H1 (cell line): ENCODE results near the gene BTG2. TPM values are rescaled to one million over a fixed set of nuclear protein-coding genes. Genes with fewer than 3 reads are reported as not detected.

Source experiments
- CHD7 ChIP-seq: fragments of 300-600 bp; sonication (generic); IDR thresholded peaks from 2 replicates; pipeline ENCODE4 v1.7.1; 2012; ENCODE audit warnings: low read length, moderate library complexity, mild to moderate bottlenecking, inconsistent platforms; ENCODE audit not compliant: insufficient replicate concordance
- CTBP2 ChIP-seq: IDR thresholded peaks from 2 replicates; pipeline ENCODE4 v1.7.0; 2011; ENCODE audit warnings: borderline replicate concordance, mild to moderate bottlenecking, moderate library complexity, mixed read lengths, low read length; ENCODE audit not compliant: insufficient read depth, insufficient read length
- RAD21 ChIP-seq, 2 experiments: IDR thresholded peaks in 1 of 2; conservative IDR thresholded peaks in 1 of 2; 2 replicates each; pipeline ENCODE4 v1.6.1; 2011; ENCODE audit warnings: low read depth in 2 of 2, low read length in 2 of 2, improper control_type of control experiment in 1 of 2, inconsistent platforms in 1 of 2, mild to moderate bottlenecking in 1 of 2, moderate library complexity in 1 of 2
- RBBP5 ChIP-seq: IDR thresholded peaks from 2 replicates; pipeline ENCODE4 v1.7.1; 2012; ENCODE audit warnings: low read depth, mild to moderate bottlenecking, inconsistent platforms, low read length, moderate library complexity, borderline replicate concordance
- ZNF274 ChIP-seq: IDR thresholded peaks from 2 replicates; pipeline ENCODE4 v1.7.0; 2012; ENCODE audit warnings: low read length, borderline replicate concordance; ENCODE audit errors: extremely low read depth
- polyA plus RNA-seq, 7 experiments: library from polyadenylated mRNA; depleted of rRNA in 3 of 7; stranded (reverse) in 5 of 7; unstranded in 2 of 7; fragments of >200 nt in 5 of 7; fragments of 200-250 nt in 2 of 7; gene quantifications; 1 replicate in 5 of 7; 2 replicates in 1 of 7; 4 replicates in 1 of 7; pipeline versions ENCODE4 v1.2.1 to v1.2.3, GENCODE V29; 2011 to 2013; ENCODE audit warnings: missing spikeins in 2 of 7, mixed read lengths in 2 of 7
- total RNA-seq: library from RNA; stranded (reverse); fragmentation: NEBNext Ultra II Directional; extraction: Animal tissue kit (Norgen Biotek cat#: 25700); gene quantifications from 2 replicates; pipeline ENCODE4 v1.2.1, GENCODE V29; 2021

BTG2 gene
- total and polyA plus RNA-seq, 2 of the 8 experiments (the other 6 are each of a cell fraction or from before 2014, with no cell fraction given) = 4.8 to 11.0 TPM

- TF ChIP-seq RAD21 (IDR thresholded peaks at IDR 0.05 in 1 of 2, conservative IDR thresholded peaks at IDR 0.05 in 1 of 2; ENCODE audit: low read depth in 2 of 2, low read length in 2 of 2) = no peak
- no peak for TF ChIP-seq RBBP5
- no peak for TF ChIP-seq CHD7
- TF ChIP-seq ZNF274 = no peak
- no peak for TF ChIP-seq CTBP2
Measured at GRCh38 chr1:203311368-203312301, 6.3 kb downstream of the BTG2 start (continued).
